Suprapubic skin (tissue), 4 donors: ENCODE measurements around the gene PEDS1.

Experiments
- CTCF ChIP-seq, 2 donors: fragments of 200-600 bp in 1 of 2; fragments of 450-650 bp in 1 of 2; sonication (generic) in 1 of 2; IDR thresholded peaks; one replicate each; pipeline ENCODE4 v1.5.1; 2016 to 2019; ENCODE audit warnings: antibody characterized with exemption in 2 of 2, mild to moderate bottlenecking in 1 of 2, moderate library complexity in 1 of 2
- EP300 ChIP-seq: sonication (generic); formaldehyde crosslinking; IDR thresholded peaks from one replicate; pipeline ENCODE4 v1.6.1; 2017; ENCODE audit warnings: antibody characterized with exemption
- POLR2A ChIP-seq, 2 donors: fragments of 450-650 bp; IDR thresholded peaks; one replicate each; pipeline ENCODE4 v1.6.1; 2017; ENCODE audit warnings: antibody characterized with exemption in 2 of 2, mild to moderate bottlenecking in 2 of 2, moderate library complexity in 2 of 2
- POLR2AphosphoS5 ChIP-seq, 3 donors: sonication (generic); formaldehyde crosslinking; IDR thresholded peaks; one replicate each; pipeline ENCODE4 v1.6.1; 2017; ENCODE audit warnings: antibody characterized with exemption in 3 of 3

GRCh38 chr20:50149481-50150254 lies 3.9 kb downstream of the PEDS1 start:
- TF ChIP-seq CTCF (IDR thresholded peaks at IDR 0.05): no peak
- TF ChIP-seq EP300: no peak
- TF ChIP-seq POLR2A (IDR thresholded peaks at IDR 0.05): no peak
- TF ChIP-seq POLR2AphosphoS5 (IDR thresholded peaks at IDR 0.05): no peak
